MM.1S (cell line): Measurements from ENCODE around the gene EPB41L3.

Experiments used
- DNase-seq: peaks from one replicate; pipeline ENCODE4 v3.0.0-alpha.2; 2015
- H2AFZ ChIP-seq: fragments of 300-600 bp; sonication (generic); 2 replicates; pipeline ENCODE4 v1.6.0; 2016; ENCODE audit warnings: antibody characterized with exemption, low read length
- H3F3A ChIP-seq: fragments of 300-600 bp; sonication (generic); 2 replicates; pipeline ENCODE4 v1.6.1; 2016; ENCODE audit warnings: mild to moderate bottlenecking, antibody characterized with exemption, low read length, moderate library complexity, mixed read lengths; ENCODE audit not compliant: insufficient read depth
- H3K27ac ChIP-seq: fragments of 300-600 bp; sonication (generic); 2 replicates; pipeline ENCODE4 v1.5.1; 2016; ENCODE audit warnings: mild to moderate bottlenecking, low read length
- H3K27me3 ChIP-seq: fragments of 300-600 bp; sonication (generic); replicated peaks from 2 replicates; pipeline ENCODE4 v1.6.0; 2016; ENCODE audit warnings: low read length; ENCODE audit not compliant: insufficient read depth
- H3K36me3 ChIP-seq: fragments of 300-600 bp; sonication (generic); replicated peaks from 2 replicates; pipeline ENCODE4 v1.6.1; 2016; ENCODE audit warnings: mild to moderate bottlenecking, low read length, mixed read lengths; ENCODE audit not compliant: insufficient read depth
- H3K4me1 ChIP-seq: fragments of 300-600 bp; sonication (generic); 2 replicates; pipeline ENCODE4 v1.6.1; 2016; ENCODE audit warnings: low read length, mixed read lengths
- H3K4me2 ChIP-seq: fragments of 300-600 bp; sonication (generic); 2 replicates; pipeline ENCODE4 v1.6.0; 2016; ENCODE audit warnings: low read depth, low read length
- H3K4me3 ChIP-seq: fragments of 300-600 bp; sonication (generic); 2 replicates; pipeline ENCODE4 v1.5.1; 2016; ENCODE audit warnings: low read length, mixed read lengths
- H3K79me2 ChIP-seq: fragments of 300-600 bp; sonication (generic); 2 replicates; pipeline ENCODE4 v1.6.1; 2016; ENCODE audit warnings: mixed run types, low read length, mixed read lengths
- H3K9ac ChIP-seq: fragments of 300-600 bp; sonication (generic); 2 replicates; pipeline ENCODE4 v1.6.1; 2016; ENCODE audit warnings: low read length, mixed read lengths
- H3K9me2 ChIP-seq: fragments of 300-600 bp; sonication (generic); replicated peaks from 2 replicates; pipeline ENCODE4 v1.6.1; 2016; ENCODE audit warnings: mild to moderate bottlenecking, low read length, mixed read lengths; ENCODE audit not compliant: insufficient read depth
- H3K9me3 ChIP-seq: fragments of 300-600 bp; sonication (generic); replicated peaks from 2 replicates; pipeline ENCODE4 v1.6.1; 2016; ENCODE audit warnings: mild to moderate bottlenecking, low read length, mixed read lengths; ENCODE audit not compliant: insufficient read depth
- H4K20me1 ChIP-seq: fragments of 300-600 bp; sonication (generic); 2 replicates; pipeline ENCODE4 v1.6.1; 2016; ENCODE audit warnings: mild to moderate bottlenecking, low read length, moderate library complexity, mixed read lengths; ENCODE audit not compliant: insufficient read depth
- CTCF ChIP-seq: fragments of 300-600 bp; sonication (generic); IDR thresholded peaks from 2 replicates; pipeline ENCODE4 v1.5.1; 2016; ENCODE audit warnings: antibody characterized with exemption, low read length, mixed read lengths
- EZH2 ChIP-seq: fragments of 300-600 bp; sonication (generic); optimal IDR thresholded peaks from 2 replicates; pipeline ENCODE3; 2017; ENCODE audit warnings: low read depth, mild to moderate bottlenecking, antibody characterized with exemption, low read length, mixed read lengths
- EZH2phosphoT487 ChIP-seq: fragments of 300-600 bp; sonication (generic); IDR thresholded peaks from 2 replicates; pipeline ENCODE4 v1.6.1; 2018; ENCODE audit warnings: antibody characterized with exemption, low read length

Gene EPB41L3

GRCh38 chr18:5530629-5531178 lies 13.1 kb downstream of the EPB41L3 start:
- no peaks in the 10 kb centered on the region for H3K9me2 ChIP-seq
- no peak overlapping the region for H2AFZ ChIP-seq
- H3K4me1 ChIP-seq = no peaks in the 10 kb centered on the region
- no peaks in the 10 kb centered on the region for H3K79me2 ChIP-seq
- no peak overlapping the region for H3K4me2 ChIP-seq
- TF ChIP-seq EZH2 = no peak
- TF ChIP-seq CTCF = no peak
- no peak for TF ChIP-seq EZH2phosphoT487
- H3K4me3 ChIP-seq = no peak overlapping the region
- no peak overlapping the region for H3K9ac ChIP-seq
- H3K27ac ChIP-seq = no peak overlapping the region
- H3K27me3 ChIP-seq = no peaks in the 10 kb centered on the region
- no peaks in the 10 kb centered on the region for H3F3A ChIP-seq
- H4K20me1 ChIP-seq = no peaks in the 10 kb centered on the region
- no peaks in the 10 kb centered on the region for H3K9me3 ChIP-seq
- H3K36me3 ChIP-seq = no peaks in the 10 kb centered on the region
- DNase-seq = no peak

GRCh38 chr18:5529471-5529870 lies 14.3 kb downstream of the EPB41L3 start:
- Histone ChIP-seq H3K4me2 (no peak overlapping the region), H3K9me3 (no peaks in the 10 kb centered on the region), H3K9me2 (no peaks in the 10 kb centered on the region), H4K20me1 (no peaks in the 10 kb centered on the region), H3K36me3 (no peaks in the 10 kb centered on the region), H3K4me1 (no peaks in the 10 kb centered on the region), H2AFZ (no peak overlapping the region), H3F3A (no peaks in the 10 kb centered on the region), H3K27me3 (no peaks in the 10 kb centered on the region), H3K9ac (no peak overlapping the region), H3K4me3 (no peak overlapping the region), H3K79me2 (no peaks in the 10 kb centered on the region), H3K27ac (no peak overlapping the region)
- no peak for DNase-seq
- TF ChIP-seq CTCF = no peak
- no peak for TF ChIP-seq EZH2
- no peak for TF ChIP-seq EZH2phosphoT487

- H3K9me2 ChIP-seq = no peaks in the 10 kb centered on the region
- H3F3A ChIP-seq = no peaks in the 10 kb centered on the region
- no peaks in the 10 kb centered on the region for H3K4me1 ChIP-seq
- H3K79me2 ChIP-seq = no peaks in the 10 kb centered on the region
- no peak overlapping the region for H2AFZ ChIP-seq
- H3K36me3 ChIP-seq = no peaks in the 10 kb centered on the region
- no peaks in the 10 kb centered on the region for H4K20me1 ChIP-seq
- H3K27ac ChIP-seq = no peak overlapping the region
- DNase-seq = no peak
- H3K4me3 ChIP-seq = no peak overlapping the region
- H3K4me2 ChIP-seq = no peak overlapping the region
- H3K9me3 ChIP-seq = no peaks in the 10 kb centered on the region
- TF ChIP-seq CTCF (no peak), EZH2 (no peak), EZH2phosphoT487 (no peak)
- H3K27me3 ChIP-seq = no peaks in the 10 kb centered on the region
- H3K9ac ChIP-seq = no peak overlapping the region
These were observed 16.2 kb downstream of the EPB41L3 start for GRCh38 chr18:5527603-5528002.
